Adrenal gland (tissue), 12 donors: ENCODE measurements around the gene BARHL1. TPM values are rescaled to one million over a fixed set of nuclear protein-coding genes. Genes with fewer than 3 reads are reported as not detected.

ENCODE experiments used
- DNase-seq, 7 donors: peaks; one replicate each; pipeline ENCODE4 v3.0.0-alpha.2; 2019 to 2020
- H3K27ac ChIP-seq, 5 donors: fragments of 200-600 bp; sonication (generic) in 4 of 5; 1 replicate in 3 of 5; 2 replicates in 2 of 5; pipeline versions ENCODE4 v1.5.1 to v1.8.0; 2016 to 2020; ENCODE audit warnings: mild to moderate bottlenecking in 1 of 5
- H3K27me3 ChIP-seq: fragments of 200-600 bp; 2 replicates; pipeline ENCODE4 v1.8.0; 2021
- H3K36me3 ChIP-seq, 2 donors: fragments of 200-600 bp; replicated peaks in 1 of 2; 1 replicate in 1 of 2; 2 replicates in 1 of 2; pipeline versions ENCODE4 v1.5.1 to v1.8.0; 2018 to 2022
- H3K4me1 ChIP-seq, 2 donors: fragments of 200-600 bp; replicated peaks in 1 of 2; 1 replicate in 1 of 2; 2 replicates in 1 of 2; pipeline versions ENCODE4 v1.5.1 to v1.8.0; 2018 to 2021
- H3K4me3 ChIP-seq, 4 donors: fragments of 200-600 bp; sonication (generic) in 3 of 4; one replicate each; pipeline ENCODE4 v1.5.1; 2016 to 2018
- H3K9me3 ChIP-seq, 3 donors: fragments of 200-600 bp; sonication (generic) in 1 of 3; replicated peaks in 1 of 3; 1 replicate in 2 of 3; 2 replicates in 1 of 3; pipeline versions ENCODE4 v1.5.1 to v1.8.0; 2016 to 2021
- CTCF ChIP-seq, 6 experiments: fragments of 450-650 bp in 4 of 6; fragments of 200-600 bp in 2 of 6; sonication (generic) in 1 of 6; IDR thresholded peaks; 1 replicate in 5 of 6; 2 replicates in 1 of 6; pipeline versions ENCODE4 v1.5.1 to v1.8.0; 2016 to 2021; ENCODE audit warnings: antibody characterized with exemption in 6 of 6, mild to moderate bottlenecking in 2 of 6, moderate library complexity in 1 of 6
- POLR2A ChIP-seq, 2 donors: fragments of 450-650 bp; IDR thresholded peaks; one replicate each; pipeline ENCODE4 v1.6.1; 2017; ENCODE audit warnings: antibody characterized with exemption in 2 of 2, mild to moderate bottlenecking in 2 of 2, moderate library complexity in 1 of 2
- WGBS, 4 donors: extraction: QIAGEN DNeasy Blood & Tissue Kit in 2 of 4; methylation state at CpG; one replicate each; pipeline versions ENCODE4 v1.1.5 to v1.1.7; 2013 to 2017; 5-methylcytosine and 5-hydroxymethylcytosine counted together
- intact Hi-C, 2 donors: fragments of 100-400 bp; cut with DNase I; formaldehyde crosslinking; loops; one replicate each; pipeline versions ENCODE4 v1.14.1 to v1.15.0; 2022 to 2023
- polyA plus RNA-seq, 3 donors: library from polyadenylated mRNA; stranded (reverse); fragments of 200-250 nt in 2 of 3; fragments of 350-450 nt in 1 of 3; fragmentation: Illumina TruSeq in 1 of 3; extraction: RNeasy Lipid Tissue Mini Kit (QIAGEN cat#74804) in 1 of 3; gene quantifications; one replicate each; pipeline ENCODE4 v1.2.3, GENCODE V29; 2013 to 2014
- total RNA-seq, 9 donors: library from RNA; depleted of rRNA in 4 of 9; stranded (reverse); fragments of >200 nt in 4 of 9; fragments of 120-200 nt in 1 of 9; fragmentation: NEBNext Ultra II Directional in 1 of 9; extraction: Animal tissue kit (Norgen Biotek cat#: 25700) in 1 of 9; gene quantifications; one replicate each; pipeline versions ENCODE4 v1.1.0 to v1.2.4, GENCODE V29; 2013 to 2023
- donor health status: healthy with polysubstance abuse.
- donor health status: Bipolar disorder and iron deficiency.
- donor health status: DM: yes; HTN: yes; CAD: no.
- donor health status: DM: no; HTN: no; CAD: no.
- donor health status: DM: no; HTN: no; CAD: no.
- donor health status: DM: yes; HTN: yes; CAD: no.

Gene BARHL1
- total and polyA plus RNA-seq, 12 donors, result not detected

- TF ChIP-seq POLR2A (IDR thresholded peaks at IDR 0.05) (no peak), CTCF (IDR thresholded peaks at IDR 0.05) (no peak)
- intact Hi-C loops, result no loop called here
- no peak for DNase-seq
These were observed 2.5 kb downstream of the BARHL1 start for GRCh38 chr9:132584601-132585560.

DNA sequence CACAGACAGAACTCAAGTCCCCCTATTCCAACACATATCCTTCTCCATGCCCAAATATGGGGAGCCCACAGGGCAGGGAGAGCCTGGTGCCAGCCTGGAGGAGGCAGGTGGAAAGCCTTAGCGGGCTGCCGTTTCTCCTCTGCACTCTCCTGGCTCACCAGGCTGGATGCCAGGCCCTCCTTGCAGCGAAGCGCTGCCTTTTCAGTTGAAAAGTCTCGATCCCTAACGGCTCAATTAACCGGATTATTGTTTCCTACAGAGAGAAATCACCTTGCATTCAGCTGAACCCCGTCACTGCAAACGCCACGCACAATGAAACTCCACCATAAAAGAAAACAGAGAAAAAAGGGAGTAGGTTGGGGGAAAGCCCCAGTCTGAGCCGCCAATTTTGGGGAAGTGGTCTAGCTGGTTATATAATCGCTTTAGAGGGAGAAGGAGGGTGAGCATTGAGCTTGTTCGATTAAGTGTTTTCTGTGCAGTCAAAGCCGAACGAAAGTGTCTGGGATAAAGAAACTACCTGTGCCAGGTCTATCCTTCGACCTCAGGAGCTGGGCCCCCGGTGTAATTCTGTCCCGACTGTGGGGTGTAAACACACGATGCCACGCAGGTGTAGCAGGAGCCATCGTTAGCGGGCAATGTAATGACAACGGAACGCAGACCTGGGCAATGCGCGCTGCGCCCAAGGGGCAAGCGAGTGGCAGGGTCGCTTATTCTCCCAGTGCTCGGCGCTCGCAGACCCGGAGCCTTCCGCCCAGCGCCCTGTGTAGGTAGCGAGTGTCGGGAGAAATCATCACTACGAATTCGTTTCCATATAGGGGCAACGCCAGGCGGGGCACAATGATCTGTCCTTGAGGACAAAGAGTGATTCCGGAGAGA, 3.8 kb downstream of the BARHL1 start:
- Histone ChIP-seq H3K27ac (no peak overlapping the region), H3K4me3 (no peak overlapping the region), H3K4me1 (peaks cover 4 to 18% of the 10 kb centered on the region in 2 donors), H3K36me3 (no peaks in the 10 kb centered on the region), H3K9me3 (no peaks in the 10 kb centered on the region), H3K27me3 (peaks cover 90% of the 10 kb centered on the region)
- DNase-seq, result no peak
- TF ChIP-seq CTCF (IDR thresholded peaks at IDR 0.05) (no peak), POLR2A (IDR thresholded peaks at IDR 0.05) (no peak)
- 6 to 11% (median 7%) methylated on average over 15 to 42 of the region's 42 CpGs for WGBS, 4 donors
- intact Hi-C loops, result no loop called here

More at GRCh38 chr9:132584601-132585560, 2.5 kb downstream of the BARHL1 start:
- H3K36me3 ChIP-seq, result no peaks in the 10 kb centered on the region
- no peaks in the 10 kb centered on the region for H3K9me3 ChIP-seq
- H3K4me3 ChIP-seq, result no peak overlapping the region
- 12 to 15% (median 14%) methylated on average over 30 of the region's 30 CpGs for WGBS, 4 donors
- H3K27ac ChIP-seq, result no peak overlapping the region
- peaks cover 94% of the 10 kb centered on the region for H3K27me3 ChIP-seq
- peaks cover 4 to 13% of the 10 kb centered on the region in 2 donors for H3K4me1 ChIP-seq

DNA sequence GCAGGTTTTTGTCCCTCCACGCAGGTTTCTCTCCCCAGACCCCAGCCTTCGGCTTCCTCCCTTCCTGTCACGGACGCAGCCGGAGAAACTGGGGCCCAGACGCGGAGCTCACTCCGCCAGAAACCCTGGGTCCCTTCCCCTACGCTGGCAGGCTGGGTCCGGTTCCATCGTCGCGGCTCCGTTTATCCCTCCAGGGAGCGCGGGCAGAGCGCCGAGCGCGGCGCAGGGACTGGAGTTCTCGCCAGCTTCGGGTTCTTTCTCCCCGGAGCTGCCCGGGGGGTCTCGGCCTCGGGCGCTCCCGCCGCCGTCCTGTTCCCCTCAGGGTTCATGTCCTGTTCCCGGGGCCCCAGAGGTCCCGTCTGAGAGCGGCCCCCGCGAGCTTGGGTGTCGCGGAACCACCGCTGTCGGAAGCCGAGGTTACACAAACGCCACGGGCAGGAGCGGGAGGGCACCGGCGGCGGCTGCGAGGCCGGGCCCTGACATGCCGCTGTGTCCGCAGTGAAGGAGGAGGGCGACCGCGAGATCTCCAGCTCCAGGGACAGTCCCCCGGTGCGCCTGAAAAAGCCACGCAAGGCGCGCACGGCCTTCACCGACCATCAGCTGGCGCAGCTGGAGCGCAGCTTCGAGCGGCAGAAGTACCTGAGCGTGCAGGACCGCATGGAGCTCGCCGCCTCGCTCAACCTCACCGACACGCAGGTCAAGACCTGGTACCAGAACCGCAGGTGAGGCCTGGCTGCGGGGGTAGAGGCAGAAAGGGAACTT, 4.6 kb downstream of the BARHL1 start:
- peaks cover 91% of the 10 kb centered on the region for H3K27me3 ChIP-seq
- 3 to 7% (median 5%) methylated on average over 8 to 74 of the region's 74 CpGs for WGBS, 4 donors

More for the DNA sequence above, 4.6 kb downstream of the BARHL1 start:
- peaks cover 0 to 14% of the 10 kb centered on the region in 2 donors for H3K4me1 ChIP-seq
- TF ChIP-seq CTCF (IDR thresholded peaks at IDR 0.05) (no peak), POLR2A (IDR thresholded peaks at IDR 0.05) (no peak)
- no peaks in the 10 kb centered on the region for H3K36me3 ChIP-seq
- H3K4me3 ChIP-seq, result no peak overlapping the region
- H3K27ac ChIP-seq, result no peak overlapping the region
- intact Hi-C loops, result no loop called here
- H3K9me3 ChIP-seq, result no peaks in the 10 kb centered on the region
- DNase-seq, result no peak
